Measurements from ENCODE around the gene HEXA.

The HEXA gene

DNA sequence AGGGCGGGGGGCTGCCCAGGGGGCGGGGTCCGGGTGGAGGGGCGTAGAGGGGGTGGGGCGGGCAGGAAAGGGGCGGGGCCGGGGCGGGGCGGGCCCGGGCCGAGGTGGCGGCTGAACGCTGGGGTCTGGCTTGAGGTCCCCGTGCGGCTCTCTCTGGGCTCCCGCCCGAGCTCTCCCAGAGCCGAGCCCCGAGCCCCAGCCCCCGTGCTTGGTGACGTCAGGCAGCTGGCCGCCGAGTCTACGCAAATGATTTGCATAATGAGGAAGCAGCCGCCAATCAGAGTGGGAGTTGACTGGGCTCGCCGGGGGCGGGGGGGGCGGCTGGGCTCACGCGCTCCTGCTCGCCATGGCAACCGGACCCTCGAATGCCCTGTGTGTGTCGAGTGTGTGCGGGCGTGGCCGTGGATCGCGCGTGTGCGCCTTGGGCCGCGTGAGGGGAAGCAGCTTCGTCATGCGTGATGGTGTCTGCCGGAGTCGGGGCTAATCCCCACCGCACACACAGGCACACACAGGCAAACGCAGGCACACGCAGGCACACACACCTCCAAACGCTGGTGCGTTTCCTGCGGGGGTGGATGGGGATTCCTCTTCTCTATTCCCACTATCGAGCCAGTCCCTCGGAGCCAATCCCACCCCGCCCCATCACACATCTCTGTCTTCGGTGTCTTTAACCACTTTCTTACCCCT, 55.7 kb downstream of the HEXA start, which contains the start of gene CELF6:
Gene CELF6 (minus strand): TSS at position 173 of the 687 bp plus-strand sequence. CDS start 283 bp downstream, outside the sequence.
- DNase-seq (ENCODE audit: low read depth, low spot score), result peak; percentile 43

DNA sequence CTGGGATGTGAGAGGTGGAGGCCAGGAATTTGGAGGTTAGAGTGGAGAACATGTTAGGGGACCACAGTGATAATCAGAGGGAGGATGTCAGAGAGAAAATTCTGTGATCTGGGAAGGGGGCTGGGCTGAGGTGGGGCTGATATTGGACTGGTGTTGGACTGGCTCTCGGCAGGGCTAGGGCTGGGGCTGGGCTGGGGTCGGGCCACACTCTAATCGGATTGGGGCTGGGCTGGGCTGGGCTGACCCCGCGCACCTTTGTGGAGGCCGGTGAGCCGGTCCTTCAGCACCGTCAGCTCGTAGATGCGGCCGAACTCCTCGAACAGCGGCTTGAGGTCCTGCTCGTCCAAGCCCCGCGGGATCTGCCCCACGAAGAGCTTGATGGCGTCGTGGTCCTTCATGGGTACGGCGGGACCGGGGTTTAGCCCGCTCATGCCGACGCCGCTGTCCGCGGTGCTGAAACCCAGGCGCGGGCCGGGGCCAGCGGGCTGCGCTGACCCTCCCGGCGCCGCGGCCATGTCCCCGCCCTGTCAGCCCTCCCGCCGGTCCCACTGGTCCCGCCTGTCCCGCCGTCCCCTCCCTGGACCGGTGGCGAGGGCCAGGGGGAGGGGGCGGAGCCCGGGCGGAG, 56.3 kb downstream of the HEXA start:
- no peak for DNase-seq (ENCODE audit: low read depth, low spot score)

DNA sequence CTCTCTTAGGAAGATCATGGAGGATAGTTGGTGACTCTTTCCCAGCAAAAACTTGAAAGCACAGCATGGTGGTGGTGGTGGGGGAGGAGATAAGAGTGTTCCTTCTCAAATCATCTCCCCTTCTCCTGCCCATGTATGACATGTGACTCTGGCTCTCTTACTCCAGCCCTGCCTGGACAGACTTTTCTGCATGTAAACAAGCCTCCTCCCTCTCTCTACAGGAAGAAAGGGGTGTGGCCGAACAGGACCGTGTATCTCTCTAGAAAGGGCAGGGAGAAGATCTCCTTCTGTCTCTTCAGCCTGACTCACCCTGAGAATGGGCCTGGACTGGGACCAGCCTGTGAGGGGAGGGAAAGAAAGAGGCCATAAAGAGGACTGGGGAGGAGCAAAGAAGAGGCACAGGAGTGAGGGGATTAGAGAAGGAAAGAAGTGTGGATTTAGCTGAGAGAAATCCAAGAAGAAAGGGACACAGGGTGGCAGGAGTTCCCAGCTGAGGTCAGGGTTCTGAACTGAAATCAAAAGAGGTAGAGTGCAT, 57.3 kb downstream of the HEXA start:
- DNase-seq (ENCODE audit: low read depth, low spot score), result no peak

DNA sequence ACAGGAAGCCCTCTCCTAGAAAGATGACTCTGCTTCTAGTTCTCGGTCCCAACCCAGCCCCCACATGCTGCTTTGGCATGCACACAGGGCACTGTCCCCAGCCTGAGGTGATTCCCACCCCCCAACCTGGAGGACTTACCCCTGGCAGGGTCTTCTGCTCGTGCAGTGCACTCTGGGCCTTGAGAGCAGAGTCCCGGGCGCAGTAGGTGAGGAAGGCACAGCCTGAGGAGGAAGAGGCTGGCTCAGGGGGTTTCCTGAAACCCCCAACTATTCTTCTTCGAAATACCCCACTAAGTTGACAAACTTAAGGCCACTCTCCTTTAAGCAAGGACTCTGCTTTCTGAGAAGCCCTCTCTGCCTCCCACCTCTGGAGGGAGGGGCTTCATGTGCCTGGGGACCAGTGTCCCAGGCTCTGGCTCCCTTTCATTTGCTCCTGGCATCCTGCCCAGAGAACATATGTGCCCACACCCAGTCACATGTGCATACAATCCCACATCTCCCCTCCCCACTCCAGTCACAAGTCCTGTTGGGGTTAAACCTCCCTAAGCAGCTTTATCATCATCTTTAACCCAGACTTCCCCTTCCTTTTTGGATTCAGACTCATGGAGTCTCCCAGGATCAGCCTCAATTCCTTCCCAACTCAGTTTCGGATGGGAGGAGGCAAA, 60.0 kb downstream of the HEXA start:
- no peak for DNase-seq (ENCODE audit: low read depth, low spot score)

DNA sequence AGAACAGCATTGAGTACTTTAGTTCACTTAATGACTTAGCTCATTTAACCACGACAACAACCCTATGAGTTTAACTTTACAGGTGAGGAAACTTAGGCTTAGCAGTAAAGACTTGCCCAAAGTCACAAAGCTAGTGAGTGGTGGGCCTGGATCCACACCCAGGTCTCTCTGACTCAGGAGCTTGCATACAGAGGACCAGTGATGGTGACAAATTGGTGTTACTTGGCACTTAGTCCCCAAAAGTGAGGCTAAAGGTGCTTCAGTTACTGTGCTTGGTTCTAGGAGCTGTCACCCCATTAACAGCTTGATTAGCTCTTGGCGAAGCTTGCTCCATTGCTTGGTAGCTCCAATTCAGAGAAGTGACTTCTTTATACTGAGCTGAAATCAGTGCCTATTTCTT, 61.9 kb downstream of the HEXA start:
- DNase-seq (ENCODE audit: low read depth, low spot score), result no peak

DNA sequence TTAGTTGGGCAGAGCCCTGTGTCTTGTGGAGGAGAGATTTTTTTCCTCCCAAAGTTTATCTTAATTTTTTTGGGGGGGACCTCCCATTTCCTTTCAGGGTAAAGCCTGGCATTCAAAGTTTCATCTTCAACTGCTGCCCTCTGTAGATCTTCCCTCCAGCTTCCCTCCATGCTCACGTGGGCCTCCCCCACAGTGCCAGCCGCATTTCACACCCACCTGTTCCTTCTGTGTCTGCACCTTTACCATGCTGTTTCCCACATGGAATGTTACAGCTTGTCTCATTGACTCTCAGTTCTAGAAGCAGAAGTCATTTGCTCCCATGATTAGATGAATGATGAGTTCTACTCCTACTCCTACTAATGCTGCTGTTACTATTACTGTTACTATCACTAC, 62.4 kb downstream of the HEXA start:
- DNase-seq (ENCODE audit: low read depth, low spot score), result no peak

DNA sequence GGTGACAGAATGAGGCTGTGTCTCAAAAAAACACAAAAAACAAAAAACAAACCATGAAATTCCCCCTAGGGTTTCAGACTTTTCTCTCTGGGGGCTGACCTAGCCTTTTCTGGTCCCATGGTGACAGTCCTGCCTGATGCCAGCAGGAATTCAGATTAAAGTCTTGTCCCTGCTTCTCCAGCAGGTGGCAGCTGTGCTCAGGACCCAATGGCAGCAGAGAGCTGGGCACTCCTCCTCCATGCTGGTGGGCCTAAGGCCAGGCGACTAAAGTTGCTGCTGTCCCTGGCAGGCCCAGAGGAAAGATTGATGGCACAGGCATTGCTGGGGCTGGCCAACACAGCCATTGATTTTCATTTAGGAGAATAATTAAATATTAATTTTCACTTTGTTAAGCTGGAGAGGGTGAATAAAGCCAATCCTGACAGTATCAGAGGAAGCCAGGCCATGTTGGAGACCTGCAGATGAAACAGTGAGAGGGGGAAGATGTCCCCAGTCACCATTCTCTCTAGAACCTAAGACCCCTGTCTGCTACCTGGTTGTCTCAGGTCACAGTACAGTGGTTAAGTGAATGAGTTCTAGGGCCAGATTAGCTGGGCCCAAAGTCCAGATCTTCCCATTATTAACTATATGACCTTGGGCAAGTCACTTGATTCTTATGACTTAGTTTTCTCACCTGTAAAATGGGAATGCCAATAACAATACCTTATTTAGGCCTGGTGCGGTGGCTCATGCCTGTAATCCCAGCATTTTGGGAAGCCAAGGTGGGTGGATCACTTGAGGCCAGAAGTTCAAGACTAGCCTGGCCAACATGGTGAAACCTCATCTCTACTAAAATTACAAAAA, 63.0 kb downstream of the HEXA start:
- no peak for DNase-seq (ENCODE audit: low read depth, low spot score)

DNA sequence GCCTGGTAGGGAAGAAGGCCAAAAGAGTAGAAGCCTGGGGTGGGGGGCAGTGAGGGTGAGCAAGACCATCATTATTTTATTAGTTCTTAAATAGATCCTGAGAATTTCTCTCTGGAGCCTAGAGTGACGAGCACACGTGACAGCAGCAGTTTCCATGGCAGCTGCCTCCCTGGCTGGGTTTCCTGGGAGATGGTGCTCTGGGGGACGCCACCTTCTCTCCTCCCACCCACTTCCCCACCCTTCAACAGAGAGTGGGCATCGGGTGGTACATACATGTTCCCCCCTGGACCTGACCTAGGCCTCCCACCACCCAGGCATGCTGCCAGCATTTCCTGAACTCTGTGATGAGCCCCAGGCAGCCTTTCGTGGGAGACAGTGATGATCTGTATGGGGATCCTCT, 68.8 kb downstream of the HEXA start:
- DNase-seq (ENCODE audit: low read depth, low spot score), result no peak

DNA sequence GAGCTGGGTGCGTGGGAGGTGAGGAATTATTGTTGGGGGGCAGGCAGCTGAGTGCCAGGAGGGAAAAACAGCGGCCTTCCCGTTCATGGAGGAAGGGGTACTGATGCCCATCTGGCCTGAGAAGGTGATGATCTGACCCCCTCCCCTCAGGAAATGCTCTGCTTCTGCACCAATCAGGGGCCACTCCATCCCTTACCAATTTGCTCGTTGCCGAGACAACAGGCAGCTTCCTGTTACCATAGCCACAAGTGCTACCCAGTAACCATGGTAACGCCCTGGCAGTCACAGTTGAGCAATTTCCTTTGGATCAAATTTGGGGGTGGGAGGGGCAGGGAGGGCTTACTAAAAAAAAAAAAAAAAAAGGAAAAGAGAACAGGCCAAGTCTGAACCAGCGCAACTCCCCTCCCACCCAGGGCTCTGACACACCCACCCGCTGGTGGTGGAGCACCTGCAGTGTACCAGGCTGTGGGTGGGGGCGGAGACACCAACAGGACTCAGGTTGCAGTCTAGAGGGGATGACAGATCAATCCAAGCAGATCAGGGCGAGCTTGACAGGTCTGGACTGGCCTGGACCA, 69.5 kb downstream of the HEXA start:
- DNase-seq (ENCODE audit: low read depth, low spot score), result no peak

DNA sequence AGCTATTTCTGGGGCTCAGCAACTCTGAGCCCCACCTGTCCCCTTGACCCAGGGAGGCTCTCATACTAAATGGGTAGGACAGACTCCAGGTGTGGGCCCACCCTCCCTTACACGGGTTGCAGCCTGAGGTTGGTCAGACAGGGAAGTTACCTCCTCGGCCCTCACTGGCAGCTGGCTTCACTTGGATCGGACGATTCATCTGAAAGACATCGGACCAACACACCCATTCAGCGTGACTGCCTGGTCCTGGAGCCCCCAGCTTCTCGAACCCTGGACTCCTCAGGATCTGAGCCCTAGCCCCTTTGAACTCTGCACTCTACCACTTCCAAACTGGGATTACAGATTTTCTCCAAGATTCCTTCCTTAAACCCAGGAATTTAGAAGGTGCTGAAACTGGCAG, 71.2 kb downstream of the HEXA start:
- no peak for DNase-seq (ENCODE audit: low read depth, low spot score)

DNA sequence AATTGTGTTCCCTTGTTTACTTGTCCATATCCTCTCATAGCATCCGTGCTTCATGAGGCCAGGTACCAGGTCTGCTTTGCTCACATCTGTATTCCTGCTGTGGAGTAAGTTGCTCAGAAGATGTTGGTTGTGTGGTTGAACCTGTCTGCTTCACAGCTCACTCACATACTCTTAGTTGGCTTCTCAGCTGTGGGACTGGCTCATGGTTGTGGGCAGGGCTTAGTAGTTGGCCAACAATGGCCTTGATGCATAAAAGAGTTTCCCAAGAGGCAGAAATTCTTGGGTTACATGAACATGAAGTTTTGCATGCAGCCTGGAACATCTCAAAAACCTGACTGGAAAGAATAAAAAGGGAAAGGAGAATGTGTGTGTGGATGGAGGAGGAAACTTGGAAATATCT, 72.9 kb downstream of the HEXA start:
- DNase-seq (ENCODE audit: low read depth, low spot score), result no peak
